HL-60 (cell line): ENCODE measurements around the gene UST.

Experiments
- CTCF ChIP-seq: IDR thresholded peaks from one replicate; pipeline ENCODE4 v1.5.1; 2011; ENCODE audit warnings: low read length, control low read depth, inconsistent platforms; ENCODE audit not compliant: insufficient read depth
- SPI1 ChIP-seq: IDR thresholded peaks from 2 replicates; pipeline ENCODE4 v1.6.1; 2012; ENCODE audit warnings: low read depth, mild to moderate bottlenecking, borderline replicate concordance

- TF ChIP-seq SPI1 (peak; percentile 50), CTCF (no peak)
Measured at GRCh38 chr6:148883270-148883669, 136.4 kb downstream of the UST start.
